Muscle of back (tissue), 13 donors: Measurements from ENCODE around the gene CNN2. TPM values are rescaled to one million over a fixed set of nuclear protein-coding genes. Genes with fewer than 3 reads are reported as not detected.

Source experiments
- DNase-seq, 3 donors: peaks; one replicate each; pipeline versions ENCODE4 v3.0.0 to v3.0.0-alpha.2; 2013
- long read RNA-seq, 9 donors: transcript quantifications; one replicate each; lab custom pipeline, GENCODE V29; 2026
- polyA plus RNA-seq, 10 donors: library from polyadenylated mRNA; unstranded; fragments of 120-200 nt; gene quantifications; one replicate each; pipeline ENCODE4 v1.2.1, GENCODE V29; 2013; ENCODE audit not compliant: insufficient read length in 10 of 10

CNN2 gene
- polyA plus RNA-seq, result 10 to 100 TPM; 40.4 to 84.7 (median 54.1) TPM
- long read RNA-seq, donor 1, transcript CNN2-206 (1 exons, 2,266 nt), result major isoform, 49 of 66 reads
- long read RNA-seq, donor 1, transcript CNN2-201 (7 exons, 2,179 nt), result minor isoform, 17 of 66 reads
- long read RNA-seq, donor 1, partial matches to known transcripts, result 0 of 66 reads
- long read RNA-seq, donor 1, other reads (novel, unspliced or antisense), result 0 of 66 reads
- long read RNA-seq, donor 2, transcript CNN2-201 (7 exons, 2,179 nt), result minor isoform, 6 of 24 reads
- long read RNA-seq, donor 2, transcript CNN2-206 (1 exons, 2,266 nt), result major isoform, 16 of 24 reads
- long read RNA-seq, donor 2, partial matches to known transcripts, result 0 of 24 reads
- long read RNA-seq, donor 2, other reads (novel, unspliced or antisense), result 0 of 24 reads
- long read RNA-seq, donor 3, result 0 reads
- long read RNA-seq, donor 4, transcript CNN2-206 (1 exons, 2,266 nt), result major isoform, 24 of 29 reads
- long read RNA-seq, donor 4, partial matches to known transcripts, result 0 of 29 reads
- long read RNA-seq, donor 4, other reads (novel, unspliced or antisense), result 0 of 29 reads
- long read RNA-seq, donor 5, transcript CNN2-201 (7 exons, 2,179 nt), result minor isoform, 16 of 70 reads
- long read RNA-seq, donor 5, transcript CNN2-206 (1 exons, 2,266 nt), result major isoform, 52 of 70 reads
- long read RNA-seq, donor 5, partial matches to known transcripts, result 0 of 70 reads
- long read RNA-seq, donor 5, other reads (novel, unspliced or antisense), result 0 of 70 reads
- long read RNA-seq, donor 6, transcript CNN2-206 (1 exons, 2,266 nt), result major isoform, 34 of 48 reads
- long read RNA-seq, donor 6, transcript CNN2-201 (7 exons, 2,179 nt), result minor isoform, 12 of 48 reads
- long read RNA-seq, donor 6, partial matches to known transcripts, result 0 of 48 reads
- long read RNA-seq, donor 6, other reads (novel, unspliced or antisense), result 0 of 48 reads
- long read RNA-seq, donor 7, transcript CNN2-201 (7 exons, 2,179 nt), result minor isoform, 8 of 50 reads
- long read RNA-seq, donor 7, transcript CNN2-206 (1 exons, 2,266 nt), result major isoform, 39 of 50 reads
- long read RNA-seq, donor 7, partial matches to known transcripts, result 0 of 50 reads
- long read RNA-seq, donor 7, other reads (novel, unspliced or antisense), result 0 of 50 reads
- long read RNA-seq, donor 8, transcript CNN2-206 (1 exons, 2,266 nt), result major isoform, 29 of 37 reads
- long read RNA-seq, donor 8, transcript CNN2-201 (7 exons, 2,179 nt), result minor isoform, 8 of 37 reads
- long read RNA-seq, donor 8, partial matches to known transcripts, result 0 of 37 reads
- long read RNA-seq, donor 8, other reads (novel, unspliced or antisense), result 0 of 37 reads
- long read RNA-seq, donor 9, partial matches to known transcripts, result 0 of 3 reads
- long read RNA-seq, donor 9, other reads (novel, unspliced or antisense), result 0 of 3 reads

DNA sequence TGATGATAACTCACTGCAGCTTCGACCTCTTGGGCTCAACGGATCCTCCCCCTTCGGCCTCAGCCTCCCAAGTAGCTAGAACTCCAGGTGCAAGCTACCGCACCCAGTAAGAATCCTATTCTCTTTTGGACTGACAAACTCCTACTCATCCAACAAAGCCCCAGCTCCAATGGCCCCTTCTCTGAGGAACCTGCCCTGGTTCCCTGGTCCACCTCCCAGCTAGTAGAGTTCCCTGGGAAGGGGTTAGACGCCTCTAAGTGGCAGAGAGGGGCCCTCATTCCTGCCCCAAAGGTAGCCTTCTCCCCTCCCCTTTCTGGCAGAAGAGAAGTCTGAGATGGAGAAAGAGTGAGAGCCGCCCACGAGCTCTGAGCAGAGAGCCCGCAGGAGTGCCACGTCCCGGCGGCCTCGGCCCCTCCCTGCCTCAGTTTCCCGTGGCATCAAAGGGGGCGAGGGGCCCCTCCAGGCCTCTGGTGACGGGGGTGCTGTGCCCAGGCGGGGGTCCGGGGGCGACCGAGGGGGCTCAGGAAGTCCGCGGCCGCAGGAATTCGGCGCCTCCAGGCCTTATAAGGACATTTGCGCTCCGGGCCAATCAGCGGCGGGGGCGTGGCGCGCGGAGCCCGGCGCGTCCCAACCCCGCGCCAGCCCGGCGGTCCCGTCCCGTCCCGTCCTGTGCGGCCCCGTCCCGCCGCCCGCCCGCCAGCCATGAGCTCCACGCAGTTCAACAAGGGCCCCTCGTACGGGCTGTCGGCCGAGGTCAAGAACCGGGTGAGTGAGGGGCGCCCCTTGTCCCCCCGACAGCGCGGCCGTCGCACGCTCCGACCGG, at the start of gene CNN2:
CNN2 (plus strand) TSS at position 649 of the 823 bp plus-strand sequence; CDS start at position 703, 54 bp downstream.
- DNase-seq, result peak; percentile 79 to 93 (median 84)

DNA sequence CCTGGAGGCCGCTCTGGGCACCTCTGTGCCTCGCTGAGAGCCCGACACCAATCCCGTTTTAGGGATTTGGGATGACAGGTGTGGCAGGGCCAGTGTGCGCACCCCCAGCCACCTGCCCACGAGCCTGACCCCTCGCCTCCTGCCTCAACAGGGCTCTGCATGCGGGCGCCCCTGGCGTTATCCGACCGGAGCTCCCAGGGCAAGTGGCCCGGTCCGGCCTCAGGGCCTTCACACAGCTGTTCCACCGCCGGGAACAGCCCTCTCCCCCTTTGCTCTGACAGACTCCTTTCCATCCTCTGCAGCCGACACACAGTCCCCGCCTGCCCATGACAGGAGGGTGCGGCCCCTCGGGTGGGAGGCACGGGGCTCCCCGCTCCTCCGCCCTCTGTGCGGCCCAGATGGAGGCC, 49.3 kb upstream of the CNN2 start:
- no peak for DNase-seq

DNA sequence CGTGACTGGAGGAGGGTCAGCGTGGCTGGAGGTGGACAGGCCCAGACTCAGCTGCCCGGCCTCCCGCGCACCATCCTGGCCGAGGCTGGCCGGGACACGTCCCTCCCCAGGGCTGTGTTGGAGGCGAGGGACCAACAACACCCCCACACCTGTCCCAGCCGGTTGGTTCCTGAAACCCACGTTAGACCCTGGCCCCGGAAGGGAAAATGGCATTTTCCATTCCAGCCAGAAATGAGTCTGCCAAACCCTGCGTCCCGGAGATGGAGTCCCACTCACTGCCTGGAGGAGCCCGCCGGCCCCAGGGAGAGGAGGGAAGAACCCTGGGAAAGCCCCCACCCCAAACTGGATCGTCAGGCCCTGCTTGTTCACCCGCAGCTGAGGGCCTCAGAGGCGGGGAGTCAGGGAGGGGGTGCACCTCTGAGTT, 47.1 kb upstream of the CNN2 start:
- DNase-seq, result no peak

DNA sequence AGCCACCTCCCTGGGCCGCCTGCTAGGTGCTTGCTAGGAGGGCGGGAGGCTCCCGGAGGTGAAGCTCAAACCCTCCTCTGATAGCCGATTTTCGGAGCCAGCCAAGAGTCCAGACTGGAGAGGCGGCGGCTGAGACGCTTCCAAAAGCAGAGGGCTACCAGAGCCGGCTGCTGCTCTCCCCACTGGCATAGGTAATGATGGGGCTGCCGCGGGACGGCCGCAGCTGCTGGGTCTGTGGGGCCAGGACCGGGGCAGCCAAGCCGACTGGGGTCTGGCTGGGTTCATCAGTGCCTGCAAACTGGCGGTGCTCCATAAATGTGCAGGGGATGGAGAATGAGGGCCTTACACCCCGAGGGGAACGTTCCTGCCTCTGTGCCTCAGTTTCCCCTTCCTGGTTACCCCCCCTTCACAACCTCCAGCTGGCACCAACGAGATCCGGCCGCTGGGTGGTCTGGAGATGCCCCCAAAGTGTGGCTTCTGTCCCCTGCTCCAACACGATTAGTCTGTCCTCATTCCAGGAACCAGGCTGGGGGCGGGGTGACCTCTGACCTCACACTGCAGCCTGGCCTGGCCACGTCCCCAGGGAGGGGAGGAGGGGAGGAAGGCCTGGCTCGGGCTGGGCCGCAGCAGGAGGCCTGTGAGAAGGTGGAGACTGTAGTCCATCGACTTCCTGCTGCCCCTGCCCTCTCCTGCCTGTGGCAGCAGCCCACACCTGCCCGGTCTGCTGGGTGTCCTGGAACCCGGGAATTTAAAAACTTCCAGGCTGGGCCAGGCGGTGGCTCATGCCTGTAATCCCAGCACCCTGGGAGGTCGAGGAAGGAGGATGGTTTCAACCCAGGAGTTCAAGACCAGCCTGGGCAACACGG, 46.0 kb upstream of the CNN2 start:
- DNase-seq, result no peak

DNA sequence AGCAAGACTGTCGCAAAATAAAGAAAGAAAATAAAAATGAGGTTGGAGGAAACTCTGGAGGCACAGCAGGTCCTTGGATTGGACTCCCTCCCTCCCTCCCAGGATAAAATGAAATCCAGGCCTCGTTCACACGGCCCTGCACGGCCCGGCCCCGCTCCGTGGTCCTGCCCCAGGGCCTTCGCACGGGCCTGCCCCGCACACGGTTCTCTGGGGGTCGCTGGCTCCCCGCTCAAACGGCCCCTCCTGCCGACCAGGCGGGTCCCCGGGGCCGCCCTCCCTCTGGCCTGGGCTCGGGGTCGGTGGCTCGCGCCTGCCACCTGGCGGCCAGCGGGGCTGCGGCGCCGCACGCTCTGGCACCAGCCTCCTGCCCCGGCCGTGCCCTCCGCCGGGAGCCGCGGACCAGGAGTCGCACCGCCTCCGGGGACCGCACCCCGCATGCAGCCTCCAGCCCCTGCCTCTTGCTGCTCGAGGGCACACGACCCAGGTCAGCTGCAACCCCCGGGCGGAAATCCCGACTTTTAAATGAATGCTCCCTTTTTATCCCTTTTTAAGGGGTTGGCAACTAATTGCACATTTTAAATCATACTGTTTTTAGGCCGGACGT, 43.7 kb upstream of the CNN2 start:
- DNase-seq, result peak; percentile 51 to 89 (median 68)

DNA sequence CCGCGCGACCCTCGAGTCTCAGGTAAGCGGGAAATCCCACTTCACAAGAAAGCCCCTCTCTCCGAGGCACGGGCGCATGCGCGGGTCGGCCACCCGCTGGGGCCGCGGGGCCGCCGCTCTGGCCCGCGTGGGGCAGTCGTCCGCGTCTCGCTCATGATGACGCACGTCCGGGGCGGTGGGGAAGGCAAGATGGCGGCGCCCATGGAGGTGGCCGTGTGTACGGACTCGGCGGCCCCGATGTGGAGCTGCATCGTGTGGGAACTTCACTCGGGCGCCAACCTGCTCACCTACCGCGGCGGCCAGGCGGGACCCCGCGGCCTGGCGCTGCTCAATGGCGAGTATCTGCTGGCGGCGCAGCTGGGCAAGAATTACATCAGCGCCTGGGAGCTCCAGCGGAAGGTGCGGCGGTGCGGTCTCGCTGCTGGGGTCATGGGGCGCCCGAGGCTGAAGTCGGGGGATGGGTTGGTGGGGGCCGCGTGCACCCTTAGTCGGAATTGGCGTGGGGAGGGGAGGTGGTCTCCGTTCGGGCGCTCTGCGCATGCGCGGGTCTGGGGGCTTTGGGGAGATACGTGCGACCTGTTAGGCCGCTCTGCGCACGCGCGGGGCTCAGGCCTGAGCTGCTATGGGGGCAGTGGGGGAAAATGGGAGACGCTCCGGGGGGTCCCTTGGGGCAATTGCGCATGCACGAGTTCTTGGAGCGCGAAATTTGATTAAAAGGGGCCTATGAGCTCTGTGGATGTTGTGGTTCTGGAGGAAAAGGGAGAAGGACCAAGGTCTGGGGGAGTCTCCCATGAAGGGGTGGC, 42.0 kb upstream of the CNN2 start, which contains the start of gene WDR18:
WDR18 (plus strand) TSS at position 181 of the 803 bp plus-strand sequence; CDS start at position 190, 9 bp downstream.
- DNase-seq, result peak; percentile 91 to 97 (median 95)

DNA sequence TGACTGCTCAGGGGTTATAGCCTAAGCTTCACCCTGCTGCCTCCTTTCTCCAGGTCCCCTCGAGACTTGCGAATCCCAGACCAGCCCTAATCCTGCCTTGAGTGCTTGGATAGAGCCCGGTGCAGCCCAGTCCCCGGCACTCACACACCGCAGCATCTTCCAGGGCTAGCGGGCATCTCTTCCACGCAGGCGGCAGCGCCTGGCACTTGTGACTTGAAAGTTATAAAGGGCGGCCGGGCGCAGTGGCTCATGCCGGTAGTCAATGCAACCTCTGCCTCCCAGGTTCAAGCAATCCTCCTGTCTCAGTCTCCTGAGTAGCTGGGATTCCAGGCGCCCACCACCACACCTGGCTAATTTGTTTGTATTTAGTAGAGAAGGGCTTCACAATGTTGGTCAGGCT, 40.3 kb upstream of the CNN2 start:
- DNase-seq, result no peak

DNA sequence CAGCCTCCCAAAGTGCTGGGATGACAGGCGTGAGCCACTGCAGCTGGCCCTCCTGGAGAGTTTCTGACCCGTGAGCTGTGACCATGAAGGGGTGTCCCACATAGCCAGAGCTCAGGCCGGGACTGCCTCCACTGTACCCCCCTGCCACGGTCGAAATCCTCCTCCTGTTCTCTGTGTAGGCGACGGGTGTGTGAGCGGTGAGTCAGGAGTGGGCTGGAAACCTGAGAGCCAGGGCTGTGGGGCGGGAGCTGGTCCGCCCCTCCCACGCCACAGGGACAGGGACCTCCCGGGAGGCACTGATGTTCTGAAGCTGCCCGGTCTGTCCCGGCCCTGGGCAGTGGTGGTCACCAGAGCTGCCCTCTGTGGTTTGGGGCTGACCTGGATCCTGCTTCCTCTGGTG, 38.3 kb upstream of the CNN2 start:
- no peak for DNase-seq

DNA sequence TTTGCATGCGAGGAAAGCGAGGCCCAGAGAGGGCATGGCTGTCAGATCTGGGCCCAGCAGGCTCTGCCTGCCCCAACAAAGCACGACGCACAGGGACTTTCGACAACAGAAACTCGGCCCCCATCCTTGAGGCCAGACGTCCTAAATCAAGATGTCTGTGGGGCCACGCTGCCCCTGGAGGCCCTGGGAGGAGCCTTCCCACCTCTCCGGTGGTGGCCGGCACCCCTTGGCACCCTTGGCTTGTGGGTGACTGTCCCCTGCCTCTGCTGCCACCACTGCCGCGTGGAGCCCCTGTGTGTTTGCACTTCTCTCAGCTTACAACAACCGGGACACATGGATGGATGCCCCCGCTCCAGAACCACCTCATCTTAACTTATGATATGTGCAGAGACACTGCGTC, 37.9 kb upstream of the CNN2 start:
- DNase-seq, result no peak

DNA sequence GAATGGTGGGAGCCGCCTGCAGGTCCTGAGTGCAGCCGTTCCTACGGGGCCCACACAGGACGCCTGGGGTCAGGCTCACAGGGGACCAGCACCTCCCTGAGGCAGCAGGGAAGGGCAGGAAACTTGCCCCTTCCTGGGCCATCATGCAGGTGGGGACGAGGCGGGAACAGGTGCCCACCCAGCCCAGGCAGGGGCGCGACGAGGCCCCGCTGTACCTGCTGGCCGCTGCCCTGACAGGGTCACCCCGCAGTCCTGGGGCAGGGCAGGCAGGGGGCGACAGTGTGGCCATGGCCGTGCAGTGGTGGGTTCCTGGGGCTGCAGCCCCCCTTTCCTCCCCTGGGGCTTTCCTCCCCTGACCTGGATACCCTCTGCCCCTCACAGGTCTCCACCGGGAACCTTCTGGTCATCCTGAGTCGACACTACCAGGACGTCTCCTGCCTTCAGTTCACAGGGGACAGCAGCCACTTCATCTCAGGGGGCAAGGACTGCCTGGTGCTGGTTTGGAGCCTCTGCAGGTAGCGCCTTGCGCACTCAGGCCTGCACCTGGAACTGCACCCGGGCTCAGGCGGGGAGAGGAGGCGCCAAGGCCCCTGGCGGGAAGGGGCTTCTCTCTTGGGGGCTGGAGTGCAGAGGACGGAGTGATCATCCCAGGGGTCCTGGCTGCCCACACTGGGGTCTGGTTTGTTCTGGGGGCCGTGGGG, 36.9 kb upstream of the CNN2 start:
- DNase-seq, result no peak

DNA sequence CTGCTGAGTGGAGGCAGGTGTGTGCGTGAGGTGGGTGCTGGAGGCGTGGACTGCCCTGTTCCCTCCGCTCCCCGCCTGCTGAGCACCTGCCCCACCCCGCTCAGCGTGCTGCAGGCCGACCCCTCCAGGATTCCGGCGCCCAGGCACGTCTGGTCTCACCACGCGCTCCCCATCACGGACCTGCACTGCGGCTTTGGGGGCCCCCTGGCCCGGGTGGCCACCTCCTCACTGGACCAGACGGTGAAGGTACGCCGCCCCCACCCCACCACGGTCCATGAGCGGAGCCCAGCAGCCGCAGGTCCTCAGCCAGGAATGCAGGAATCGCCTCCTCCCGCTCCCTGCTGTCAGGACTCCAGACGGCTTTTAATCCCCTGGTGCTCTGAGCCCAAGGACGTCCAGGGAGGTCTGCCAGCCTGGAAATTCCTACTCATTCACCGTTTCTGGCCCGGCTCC, 36.3 kb upstream of the CNN2 start:
- DNase-seq, result no peak

DNA sequence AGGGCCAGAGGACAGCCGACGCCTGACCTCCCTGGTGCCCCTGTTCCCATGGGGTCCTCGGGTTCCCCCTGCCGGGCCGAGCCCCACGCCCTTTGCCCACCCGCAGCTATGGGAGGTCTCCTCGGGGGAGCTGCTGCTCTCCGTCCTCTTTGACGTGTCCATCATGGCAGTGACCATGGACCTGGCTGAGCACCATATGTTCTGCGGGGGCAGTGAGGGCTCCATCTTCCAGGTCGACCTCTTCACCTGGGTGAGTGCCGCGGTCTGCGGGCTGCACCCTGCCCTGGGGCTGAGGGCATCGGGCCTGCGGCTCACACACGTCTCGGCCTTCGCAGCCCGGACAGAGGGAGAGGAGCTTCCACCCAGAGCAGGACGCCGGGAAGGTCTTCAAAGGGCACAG, 35.7 kb upstream of the CNN2 start:
- no peak for DNase-seq

DNA sequence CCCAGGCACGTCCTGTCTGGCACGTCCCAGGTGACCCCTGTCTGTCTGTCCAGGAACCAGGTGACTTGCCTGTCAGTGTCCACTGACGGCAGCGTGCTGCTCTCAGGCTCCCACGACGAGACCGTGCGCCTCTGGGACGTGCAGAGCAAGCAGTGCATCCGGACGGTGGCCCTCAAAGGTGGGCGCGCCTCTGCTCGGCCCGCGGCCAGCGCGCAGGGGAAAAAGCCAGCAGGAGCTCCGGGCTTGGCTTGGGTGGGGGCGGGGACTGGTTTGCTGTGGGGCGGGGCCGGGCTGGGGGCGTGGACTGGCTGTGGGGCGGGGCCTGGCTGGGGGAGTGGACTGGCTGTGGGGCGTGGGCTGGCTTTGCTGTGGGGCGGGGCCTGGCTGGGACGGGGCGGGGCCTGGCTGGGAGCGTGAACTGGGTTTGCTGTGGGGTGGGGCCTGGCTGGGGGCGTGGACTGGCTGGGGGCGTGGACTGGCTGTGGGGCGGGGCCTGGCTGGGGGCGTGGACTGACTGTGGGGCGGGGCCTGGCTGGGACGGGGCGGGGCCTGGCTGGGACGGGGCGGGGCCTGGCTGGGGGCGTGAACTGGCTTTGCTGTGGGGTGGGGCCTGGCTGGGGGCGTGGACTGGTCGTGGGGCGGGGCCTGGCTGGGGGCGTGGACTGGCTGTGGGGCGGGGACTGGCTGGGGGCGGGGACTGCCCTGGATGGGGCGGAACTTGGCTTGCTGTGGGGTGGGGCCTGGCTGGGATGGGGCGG, 35.1 kb upstream of the CNN2 start:
- no peak for DNase-seq

DNA sequence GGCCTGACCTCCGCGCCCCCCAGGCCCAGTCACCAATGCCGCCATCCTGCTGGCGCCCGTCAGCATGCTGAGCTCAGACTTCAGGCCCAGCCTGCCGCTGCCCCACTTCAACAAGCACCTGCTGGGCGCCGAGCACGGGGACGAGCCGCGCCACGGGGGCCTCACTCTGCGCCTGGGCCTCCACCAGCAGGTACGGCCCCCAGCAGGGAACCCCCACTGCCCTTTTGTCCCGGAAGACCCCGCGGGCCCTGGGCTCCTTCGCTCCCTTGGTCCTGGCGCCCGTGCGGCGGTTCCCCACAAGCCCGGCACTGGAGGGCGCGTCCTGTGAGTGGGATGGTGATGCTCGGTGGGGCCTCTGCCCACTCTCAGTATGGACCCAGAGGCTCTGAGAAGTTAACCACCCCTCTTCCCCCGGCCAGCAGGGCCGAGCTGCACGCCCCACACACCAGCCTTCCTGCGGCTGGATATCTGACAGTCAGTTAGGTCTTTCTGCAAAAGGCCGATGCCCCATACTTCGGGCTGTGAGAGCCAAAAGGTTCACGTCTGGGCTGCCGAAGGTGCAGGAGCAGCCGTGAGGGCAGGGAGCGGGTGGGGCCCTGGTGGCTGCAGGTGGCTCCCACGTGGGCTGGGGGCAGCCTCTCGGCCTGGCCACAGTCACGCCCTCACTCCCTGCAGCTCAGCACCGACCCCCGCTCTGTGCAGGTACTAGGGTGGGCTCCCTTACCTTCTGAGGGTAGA, 34.3 kb upstream of the CNN2 start:
- DNase-seq, result no peak

DNA sequence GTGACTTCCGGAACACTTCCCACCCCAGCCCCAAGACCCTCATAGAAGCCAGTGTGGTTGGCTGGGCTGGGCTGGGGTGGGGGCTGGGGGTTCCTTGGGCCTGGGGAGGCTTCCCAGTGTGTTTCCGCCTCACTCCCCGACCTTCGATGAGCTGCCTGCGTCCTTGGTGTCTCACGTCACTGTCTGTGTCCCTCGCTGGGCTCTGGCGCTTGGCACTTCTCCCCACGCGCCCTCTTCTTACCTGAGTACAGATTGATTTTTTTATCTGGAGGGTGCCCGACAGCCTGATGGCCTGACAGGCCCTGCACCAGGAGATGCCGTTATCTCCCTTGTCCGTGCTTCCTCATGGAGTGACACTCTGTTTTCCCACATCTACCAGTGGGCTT, 33.7 kb upstream of the CNN2 start:
- DNase-seq, result no peak

DNA sequence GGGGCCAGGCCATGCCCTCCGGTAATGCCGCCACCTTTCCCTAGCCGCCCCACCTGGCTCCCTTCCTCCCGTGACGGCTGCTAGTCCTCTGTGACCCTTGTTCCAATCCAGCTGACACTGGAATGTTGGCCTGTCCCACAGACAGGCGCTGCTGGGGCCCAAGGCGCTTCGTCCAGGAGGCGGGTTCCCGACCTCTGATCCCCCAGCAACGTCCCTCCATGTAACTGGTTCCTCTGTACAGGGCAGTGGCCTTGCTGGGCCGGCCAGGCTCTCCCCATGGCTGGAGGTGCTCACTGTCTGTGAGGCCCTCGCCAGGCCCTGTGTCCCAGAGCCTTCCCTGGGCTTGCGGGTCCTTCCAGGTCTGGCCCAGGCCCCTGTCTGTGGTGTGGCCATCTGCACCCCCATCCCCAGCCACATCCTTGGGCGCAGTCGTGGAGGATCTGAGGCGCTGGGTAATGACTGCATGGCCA, 33.0 kb upstream of the CNN2 start:
- no peak for DNase-seq
